Measurements from ENCODE around the gene PNPLA3.

PNPLA3 gene

GRCh38 chr22:43988116-43988820 is 64.7 kb downstream of the PNPLA3 start:
- in situ Hi-C loops (cut with MboI; ENCODE audit: low sequenced_read_pairs), result no loop called here

GRCh38 chr22:43988960-43989359 is 65.4 kb downstream of the PNPLA3 start:
- in situ Hi-C loops (cut with MboI; ENCODE audit: low sequenced_read_pairs), result no loop called here

GRCh38 chr22:43990044-43990443 is 66.4 kb downstream of the PNPLA3 start:
- in situ Hi-C loops (cut with MboI; ENCODE audit: low sequenced_read_pairs), result no loop called here

- in situ Hi-C loops (cut with MboI; ENCODE audit: low sequenced_read_pairs), result no loop called here
These were observed 67.9 kb downstream of the PNPLA3 start for GRCh38 chr22:43991316-43992020.

GRCh38 chr22:43992331-43992821 is 68.8 kb downstream of the PNPLA3 start:
- in situ Hi-C loops (cut with MboI; ENCODE audit: low sequenced_read_pairs), result no loop called here

GRCh38 chr22:43993072-43993760 is 69.6 kb downstream of the PNPLA3 start:
- in situ Hi-C loops (cut with MboI; ENCODE audit: low sequenced_read_pairs), result no loop called here

- in situ Hi-C loops (cut with MboI; ENCODE audit: low sequenced_read_pairs), result no loop called here
These were observed 70.4 kb downstream of the PNPLA3 start for GRCh38 chr22:43994006-43994405.

GRCh38 chr22:43994416-43994815 is 70.8 kb downstream of the PNPLA3 start:
- in situ Hi-C loops (cut with MboI; ENCODE audit: low sequenced_read_pairs), result no loop called here

- in situ Hi-C loops (cut with MboI; ENCODE audit: low sequenced_read_pairs), result no loop called here
These were observed 71.6 kb downstream of the PNPLA3 start for GRCh38 chr22:43995057-43995685.

- in situ Hi-C loops (cut with MboI; ENCODE audit: low sequenced_read_pairs), result no loop called here
These were observed 72.2 kb downstream of the PNPLA3 start for GRCh38 chr22:43995798-43996169.

- in situ Hi-C loops (cut with MboI; ENCODE audit: low sequenced_read_pairs), result no loop called here
These were observed 72.8 kb downstream of the PNPLA3 start for GRCh38 chr22:43996170-43996980.

- in situ Hi-C loops (cut with MboI; ENCODE audit: low sequenced_read_pairs), result no loop called here
These were observed 73.3 kb downstream of the PNPLA3 start for GRCh38 chr22:43996981-43997265.
